ENCODE measurements around the gene MICOS13. TPM values are rescaled to one million over a fixed set of nuclear protein-coding genes. Genes with fewer than 3 reads are reported as not detected.

The MICOS13 gene
- total and polyA plus RNA-seq, 7 experiments from 2014 or later: 26.1 to 109 (median 39.8) TPM

- H3K36me3 Mint-ChIP-seq: peaks cover 7 to 54% (median 24%) of the 10 kb centered on the region in 5 donors
- Histone ChIP-seq H3K36me3 (ENCODE audit: control insufficient read depth in 2 of 3, insufficient read depth in 3 of 3, low read length in 3 of 3) (peaks cover 28 to 91% (median 46%) of the 10 kb centered on the region in 3 experiments), H3K9me3 (ENCODE audit: control insufficient read depth in 2 of 3, low read length in 3 of 3) (no peaks in the 10 kb centered on the region), H3K4me1 (ENCODE audit: control insufficient read depth in 2 of 2, insufficient read depth in 2 of 2, low read length in 2 of 2) (no peaks in the 10 kb centered on the region), H3K27ac (ENCODE audit: low read depth, low read length) (no peak overlapping the region), H3K27me3 (ENCODE audit: control insufficient read depth in 2 of 2, insufficient read depth in 2 of 2, low read length in 2 of 2) (no peaks in the 10 kb centered on the region), H3K4me3 (ENCODE audit: low read length) (no peak overlapping the region)
- H3K4me3 Mint-ChIP-seq: no peak overlapping the region
- CTCF ChIA-PET: no interaction called here
- no peak for ATAC-seq
- no peaks in the 10 kb centered on the region for H3K27me3 Mint-ChIP-seq
- H3K9me3 Mint-ChIP-seq: no peaks in the 10 kb centered on the region
- H3K4me1 Mint-ChIP-seq: peaks cover 0 to 2% (median 0%) of the 10 kb centered on the region in 7 donors
- no peak for DNase-seq
- peak overlapping the region in 1 of 9 donors; percentile 62 for H3K27ac Mint-ChIP-seq
- intact Hi-C loops (cut with micrococcal nuclease): no loop called here
- POLR2A ChIA-PET: interaction anchor here (0.9 to 2.1 kb wide), 3 partner anchors 10 to 32 kb away, joined by 3 to 9 read pairs (median 3); partner anchors contain the start of genes SAFB and SAFB2
Observed at GRCh38 chr19:5654931-5655330, 25.4 kb downstream of the MICOS13 start.

GRCh38 chr19:5652261-5652660, 28.1 kb downstream of the MICOS13 start:
- H3K4me3 ChIP-seq (ENCODE audit: low read length): no peak overlapping the region
- no peak overlapping the region for H3K27ac ChIP-seq (ENCODE audit: low read depth, low read length)
- Mint-ChIP-seq H3K4me1 (peaks cover 0 to 6% (median under 1%) of the 10 kb centered on the region in 7 donors), H3K27ac (no peak overlapping the region), H3K9me3 (no peaks in the 10 kb centered on the region), H3K36me3 (peaks cover 12 to 58% (median 25%) of the 10 kb centered on the region in 5 donors), H3K4me3 (no peak overlapping the region), H3K27me3 (no peaks in the 10 kb centered on the region)
- H3K27me3 ChIP-seq (ENCODE audit: control insufficient read depth in 2 of 2, insufficient read depth in 2 of 2, low read length in 2 of 2): no peaks in the 10 kb centered on the region
- ChIA-PET CTCF (no interaction called here), POLR2A (no interaction called here)
- H3K4me1 ChIP-seq (ENCODE audit: control insufficient read depth in 2 of 2, insufficient read depth in 2 of 2, low read length in 2 of 2): no peaks in the 10 kb centered on the region
- no peaks in the 10 kb centered on the region for H3K9me3 ChIP-seq (ENCODE audit: control insufficient read depth in 2 of 3, low read length in 3 of 3)
- ATAC-seq (no peak), DNase-seq (no peak)
- H3K36me3 ChIP-seq (ENCODE audit: control insufficient read depth in 2 of 3, insufficient read depth in 3 of 3, low read length in 3 of 3): peaks cover 40 to 82% (median 46%) of the 10 kb centered on the region in 3 experiments
- intact Hi-C loops (cut with micrococcal nuclease): no loop called here

- intact Hi-C loops (cut with micrococcal nuclease): no loop called here
- H3K36me3 Mint-ChIP-seq: peaks cover 18 to 62% (median 31%) of the 10 kb centered on the region in 5 donors
- ATAC-seq (no peak), DNase-seq (no peak)
- POLR2A ChIA-PET: no interaction called here
- H3K27me3 Mint-ChIP-seq: no peaks in the 10 kb centered on the region
- no peaks in the 10 kb centered on the region for H3K9me3 Mint-ChIP-seq
- Histone ChIP-seq H3K36me3 (ENCODE audit: control insufficient read depth in 2 of 3, insufficient read depth in 3 of 3, low read length in 3 of 3) (peaks cover 38 to 85% (median 49%) of the 10 kb centered on the region in 3 experiments), H3K4me3 (ENCODE audit: low read length) (no peak overlapping the region), H3K27me3 (ENCODE audit: control insufficient read depth in 2 of 2, insufficient read depth in 2 of 2, low read length in 2 of 2) (no peaks in the 10 kb centered on the region), H3K9me3 (ENCODE audit: control insufficient read depth in 2 of 3, low read length in 3 of 3) (no peaks in the 10 kb centered on the region), H3K4me1 (ENCODE audit: control insufficient read depth in 2 of 2, insufficient read depth in 2 of 2, low read length in 2 of 2) (no peaks in the 10 kb centered on the region), H3K27ac (ENCODE audit: low read depth, low read length) (no peak overlapping the region)
- H3K4me1 Mint-ChIP-seq: peaks cover 0 to 12% (median 6%) of the 10 kb centered on the region in 7 donors
- CTCF ChIA-PET: no interaction called here
- H3K27ac Mint-ChIP-seq: no peak overlapping the region
- no peak overlapping the region for H3K4me3 Mint-ChIP-seq
Observed at GRCh38 chr19:5651361-5651760, 29.0 kb downstream of the MICOS13 start.

- Mint-ChIP-seq H3K36me3 (peaks cover 23 to 68% (median 29%) of the 10 kb centered on the region in 5 donors), H3K9me3 (no peaks in the 10 kb centered on the region), H3K27ac (no peak overlapping the region), H3K4me3 (no peak overlapping the region), H3K27me3 (no peaks in the 10 kb centered on the region), H3K4me1 (peaks cover 6 to 28% (median 20%) of the 10 kb centered on the region in 7 donors)
- DNase-seq (no peak), ATAC-seq (no peak)
- Histone ChIP-seq H3K9me3 (ENCODE audit: control insufficient read depth in 2 of 3, low read length in 3 of 3) (no peaks in the 10 kb centered on the region), H3K4me1 (ENCODE audit: control insufficient read depth in 2 of 2, insufficient read depth in 2 of 2, low read length in 2 of 2) (no peaks in the 10 kb centered on the region), H3K36me3 (ENCODE audit: control insufficient read depth in 2 of 3, insufficient read depth in 3 of 3, low read length in 3 of 3) (peaks cover 35 to 89% (median 48%) of the 10 kb centered on the region in 3 experiments), H3K4me3 (ENCODE audit: low read length) (no peak overlapping the region), H3K27ac (ENCODE audit: low read depth, low read length) (no peak overlapping the region), H3K27me3 (ENCODE audit: control insufficient read depth in 2 of 2, insufficient read depth in 2 of 2, low read length in 2 of 2) (no peaks in the 10 kb centered on the region)
- CTCF ChIA-PET: no interaction called here
- intact Hi-C loops (cut with micrococcal nuclease): no loop called here
- POLR2A ChIA-PET: no interaction called here
Observed at GRCh38 chr19:5648464-5648863, 31.9 kb downstream of the MICOS13 start.

- H3K4me3 ChIP-seq (ENCODE audit: low read length): no peak overlapping the region
- H3K4me1 ChIP-seq (ENCODE audit: control insufficient read depth in 2 of 2, insufficient read depth in 2 of 2, low read length in 2 of 2): no peaks in the 10 kb centered on the region
- H3K27me3 ChIP-seq (ENCODE audit: control insufficient read depth in 2 of 2, insufficient read depth in 2 of 2, low read length in 2 of 2): no peaks in the 10 kb centered on the region
- H3K4me3 Mint-ChIP-seq: no peak overlapping the region
- H3K9me3 Mint-ChIP-seq: no peaks in the 10 kb centered on the region
- peaks cover 40 to 89% (median 46%) of the 10 kb centered on the region in 3 experiments for H3K36me3 ChIP-seq (ENCODE audit: control insufficient read depth in 2 of 3, insufficient read depth in 3 of 3, low read length in 3 of 3)
- no peak for DNase-seq
- no peaks in the 10 kb centered on the region for H3K9me3 ChIP-seq (ENCODE audit: control insufficient read depth in 2 of 3, low read length in 3 of 3)
- no peak overlapping the region for H3K27ac ChIP-seq (ENCODE audit: low read depth, low read length)
- intact Hi-C loops (cut with micrococcal nuclease): no loop called here
- no peak for ATAC-seq
- peak overlapping the region in 4 of 9 donors; percentile 13 to 80 (median 22) for H3K27ac Mint-ChIP-seq
- no peaks in the 10 kb centered on the region for H3K27me3 Mint-ChIP-seq
- CTCF ChIA-PET: no interaction called here
- POLR2A ChIA-PET: interaction anchor here (1.0 kb wide), 1 partner anchor 22 kb away, joined by 5 read pairs; no protein-coding TSS in a partner anchor
- H3K36me3 Mint-ChIP-seq: peaks cover 27 to 57% (median 31%) of the 10 kb centered on the region in 5 donors
- peaks cover 9 to 35% (median 29%) of the 10 kb centered on the region in 7 donors for H3K4me1 Mint-ChIP-seq
Observed at GRCh38 chr19:5646703-5647102, 33.6 kb downstream of the MICOS13 start.

GRCh38 chr19:5645409-5645808, 34.9 kb downstream of the MICOS13 start:
- peaks cover 30 to 60% (median 34%) of the 10 kb centered on the region in 5 donors for H3K36me3 Mint-ChIP-seq
- CTCF ChIA-PET: no interaction called here
- H3K27me3 ChIP-seq (ENCODE audit: control insufficient read depth in 2 of 2, insufficient read depth in 2 of 2, low read length in 2 of 2): no peaks in the 10 kb centered on the region
- peak overlapping the region in 4 of 9 donors; percentile 20 to 59 (median 40) for H3K27ac Mint-ChIP-seq
- H3K27me3 Mint-ChIP-seq: no peaks in the 10 kb centered on the region
- DNase-seq (no peak), ATAC-seq (no peak)
- H3K4me1 Mint-ChIP-seq: peaks cover 9 to 42% (median 35%) of the 10 kb centered on the region in 7 donors
- no peak overlapping the region for H3K4me3 ChIP-seq (ENCODE audit: low read length)
- no peaks in the 10 kb centered on the region for H3K9me3 ChIP-seq (ENCODE audit: control insufficient read depth in 2 of 3, low read length in 3 of 3)
- POLR2A ChIA-PET: interaction anchor here (0.6 to 1.0 kb wide), 3 partner anchors 18 to 22 kb away, joined by 3 to 5 read pairs (median 3); partner anchors contain the start of gene SAFB
- intact Hi-C loops (cut with micrococcal nuclease): no loop called here
- H3K9me3 Mint-ChIP-seq: no peaks in the 10 kb centered on the region
- no peaks in the 10 kb centered on the region for H3K4me1 ChIP-seq (ENCODE audit: control insufficient read depth in 2 of 2, insufficient read depth in 2 of 2, low read length in 2 of 2)
- peaks cover 31 to 85% (median 46%) of the 10 kb centered on the region in 3 experiments for H3K36me3 ChIP-seq (ENCODE audit: control insufficient read depth in 2 of 3, insufficient read depth in 3 of 3, low read length in 3 of 3)
- H3K27ac ChIP-seq (ENCODE audit: low read depth, low read length): no peak overlapping the region
- no peak overlapping the region for H3K4me3 Mint-ChIP-seq

GRCh38 chr19:5644037-5644436, 36.3 kb downstream of the MICOS13 start:
- peak overlapping the region in 3 of 9 donors; percentile 57 to 74 (median 71) for H3K27ac Mint-ChIP-seq

More at GRCh38 chr19:5644037-5644436, 36.3 kb downstream of the MICOS13 start:
- H3K27me3 ChIP-seq (ENCODE audit: control insufficient read depth in 2 of 2, insufficient read depth in 2 of 2, low read length in 2 of 2): no peaks in the 10 kb centered on the region
- H3K4me3 Mint-ChIP-seq: no peak overlapping the region
- H3K27ac ChIP-seq (ENCODE audit: low read depth, low read length): no peak overlapping the region
- ChIA-PET POLR2A (interaction anchor here (0.7 kb wide), 1 partner anchor 17 kb away, joined by 3 read pairs; no protein-coding TSS in a partner anchor), CTCF (no interaction called here)
- H3K36me3 ChIP-seq (ENCODE audit: control insufficient read depth in 2 of 3, insufficient read depth in 3 of 3, low read length in 3 of 3): peaks cover 26 to 77% (median 40%) of the 10 kb centered on the region in 3 experiments
- no peaks in the 10 kb centered on the region for H3K9me3 Mint-ChIP-seq
- no peaks in the 10 kb centered on the region for H3K27me3 Mint-ChIP-seq
- intact Hi-C loops (cut with micrococcal nuclease): no loop called here
- no peaks in the 10 kb centered on the region for H3K9me3 ChIP-seq (ENCODE audit: control insufficient read depth in 2 of 3, low read length in 3 of 3)
- H3K4me1 Mint-ChIP-seq: peaks cover 11 to 50% (median 41%) of the 10 kb centered on the region in 7 donors
- ATAC-seq: no peak
- no peaks in the 10 kb centered on the region for H3K4me1 ChIP-seq (ENCODE audit: control insufficient read depth in 2 of 2, insufficient read depth in 2 of 2, low read length in 2 of 2)
- H3K4me3 ChIP-seq (ENCODE audit: low read length): no peak overlapping the region
- DNase-seq: no peak
- peaks cover 30 to 51% (median 33%) of the 10 kb centered on the region in 5 donors for H3K36me3 Mint-ChIP-seq
